GM06990 (cell line): ENCODE results near the gene TRIP12.
"Not testable (repeated sequence)": the region's sequence is repeated elsewhere in the genome, so short reads cannot be mapped to it uniquely, and the experiment has no call there.

Experiments used
- DNase-seq: peaks from one replicate; pipeline ENCODE4 v3.0.0-alpha.2; 2011; ENCODE audit not compliant: insufficient read length; ENCODE audit errors: extremely low read depth
- H3K27me3 ChIP-seq: replicated peaks from 2 replicates; pipeline ENCODE4 v1.6.0; 2011; ENCODE audit warnings: low read length; ENCODE audit not compliant: control insufficient read depth, insufficient read depth
- H3K36me3 ChIP-seq: 2 replicates; pipeline ENCODE4 v1.5.1; 2011; ENCODE audit warnings: low read length; ENCODE audit not compliant: control insufficient read depth, insufficient read depth
- H3K4me3 ChIP-seq: replicated peaks from 2 replicates; pipeline ENCODE4 v1.5.1; 2011; ENCODE audit warnings: low read depth, mild to moderate bottlenecking, control low read depth, low read length
- CTCF ChIP-seq: IDR thresholded peaks from 2 replicates; pipeline ENCODE4 v1.5.1; 2011; ENCODE audit warnings: low read length, control low read depth, mild to moderate bottlenecking, inconsistent platforms; ENCODE audit not compliant: insufficient read depth, poor library complexity, severe bottlenecking

The TRIP12 gene

GRCh38 chr2:229774237-229774636 is 147.6 kb downstream of the TRIP12 start:
- Histone ChIP-seq H3K27me3 (no peaks in the 10 kb centered on the region), H3K4me3 (no peak overlapping the region), H3K36me3 (peaks cover 15% of the 10 kb centered on the region)
- DNase-seq = no peak
- TF ChIP-seq CTCF = no peak

GRCh38 chr2:229768235-229768634 is 153.6 kb downstream of the TRIP12 start:
- Histone ChIP-seq H3K4me3 (no peak overlapping the region), H3K36me3 (peaks cover 14% of the 10 kb centered on the region), H3K27me3 (no peaks in the 10 kb centered on the region)
- DNase-seq = no peak
- no peak for TF ChIP-seq CTCF

DNA sequence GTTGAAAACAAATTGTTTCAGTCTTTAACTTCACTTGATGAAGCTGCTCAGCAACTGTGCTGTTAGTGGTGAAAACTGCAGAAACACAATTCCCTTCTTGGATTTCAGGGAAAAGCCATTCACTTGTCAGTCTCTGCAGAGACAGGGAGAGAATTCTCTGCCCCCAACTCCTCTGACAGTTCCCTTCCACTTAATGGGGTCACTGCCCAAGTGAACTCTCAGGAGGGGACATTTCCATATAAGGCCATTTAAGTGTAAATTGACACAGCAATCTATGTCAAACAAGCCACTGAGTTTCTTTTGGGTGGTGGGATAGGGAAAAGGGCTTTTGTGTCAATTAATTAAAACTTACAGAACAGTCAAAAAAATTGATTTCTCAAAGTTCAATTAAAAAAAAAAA is 156.1 kb downstream of the TRIP12 start:
- no peak for TF ChIP-seq CTCF
- Histone ChIP-seq H3K27me3 (no peaks in the 10 kb centered on the region), H3K36me3 (peaks cover 10% of the 10 kb centered on the region), H3K4me3 (no peak overlapping the region)
- DNase-seq = no peak

GRCh38 chr2:229761663-229762062 is 160.1 kb downstream of the TRIP12 start:
- no peak for DNase-seq
- TF ChIP-seq CTCF = no peak
- Histone ChIP-seq H3K27me3 (no peaks in the 10 kb centered on the region), H3K36me3 (peaks cover 3% of the 10 kb centered on the region; the same call in 1 of the 2 replicates), H3K4me3 (no peak overlapping the region)

GRCh38 chr2:229757462-229757861 is 164.3 kb downstream of the TRIP12 start:
- H3K27me3 ChIP-seq, H3K36me3 ChIP-seq, H3K4me3 ChIP-seq, DNase-seq: not testable (repeated sequence)

DNA sequence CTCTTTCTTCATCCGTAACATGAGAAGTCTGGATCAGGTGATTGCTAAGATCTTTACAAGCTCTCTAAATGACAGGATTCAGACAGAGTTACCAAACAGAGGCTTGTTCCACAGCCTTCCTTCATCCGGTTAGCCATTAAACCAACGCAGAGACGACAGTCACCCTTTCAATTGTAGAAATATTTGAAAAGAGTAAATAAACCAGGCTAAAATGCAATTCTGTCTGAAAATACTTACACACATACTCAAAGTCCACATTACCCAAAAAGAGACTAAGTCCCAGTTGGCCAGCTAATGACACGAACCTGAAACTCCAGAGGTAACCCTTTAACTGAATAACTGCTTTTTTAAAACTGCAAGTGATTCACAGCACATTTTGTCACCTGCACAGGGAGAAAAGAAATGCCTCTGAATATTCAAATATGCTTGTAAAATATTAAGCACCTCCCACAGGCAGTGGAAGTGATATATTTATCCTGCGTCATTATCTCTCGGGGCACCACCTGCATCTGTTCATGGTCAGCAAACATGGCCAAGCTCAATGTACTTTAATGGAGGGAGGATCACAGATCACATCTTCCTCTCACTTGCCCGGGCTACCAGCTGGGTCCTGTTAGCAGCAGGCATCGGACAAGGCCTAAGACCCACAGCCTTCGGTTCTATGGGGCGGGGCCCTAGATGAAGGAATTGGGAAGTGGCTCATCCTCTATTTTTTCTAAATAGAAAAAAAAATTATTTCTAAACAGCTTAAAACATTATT is 168.7 kb downstream of the TRIP12 start:
- no peak for TF ChIP-seq CTCF
- no peaks in the 10 kb centered on the region for H3K27me3 ChIP-seq
- DNase-seq = no peak
- no peak overlapping the region for H3K4me3 ChIP-seq
- no peaks in the 10 kb centered on the region for H3K36me3 ChIP-seq
